Measurements from ENCODE around the gene FER.
"Not testable (repeated sequence)": the region's sequence is repeated elsewhere in the genome, so short reads cannot be mapped to it uniquely, and the experiment has no call there.

Gene FER

DNA sequence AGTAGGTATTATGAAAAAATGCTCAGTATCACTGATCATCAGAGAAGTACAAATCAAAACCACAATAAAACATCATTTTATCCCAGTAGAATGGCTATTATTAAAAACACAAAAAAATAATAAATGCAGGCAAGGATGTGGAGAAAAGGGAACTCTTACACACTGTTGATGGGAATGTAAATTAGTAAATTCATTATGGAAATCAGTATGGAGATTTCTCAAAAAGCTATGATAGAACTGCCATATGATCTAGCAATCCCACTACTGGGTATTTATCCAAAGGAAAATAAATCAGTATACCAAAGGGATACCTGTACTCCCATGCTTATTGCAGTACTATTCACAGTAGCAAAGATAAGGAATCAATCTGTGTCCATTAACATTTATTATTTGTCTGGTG lies 209.6 kb downstream of the FER start:
- no peak for DNase-seq (ENCODE audit: low spot score)

DNA sequence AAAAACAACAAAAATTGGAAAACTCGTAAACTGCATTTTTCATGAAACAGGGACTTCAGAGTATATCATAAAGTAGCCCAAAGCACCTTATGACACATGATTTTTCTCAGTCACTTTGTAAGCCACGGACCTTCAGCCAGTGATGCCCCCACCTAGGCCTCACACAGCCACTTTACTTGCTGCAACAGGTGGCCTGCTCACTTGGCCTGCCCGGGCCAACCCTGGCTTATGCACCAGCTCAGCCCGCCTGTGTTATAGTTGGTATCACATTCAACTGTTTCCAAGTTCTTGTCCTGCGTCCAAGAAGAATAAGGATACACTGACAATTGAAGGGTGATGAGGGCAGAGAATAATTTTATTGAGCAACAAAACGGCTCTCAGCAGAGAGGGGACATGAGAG lies 219.2 kb downstream of the FER start:
- DNase-seq (ENCODE audit: low spot score), result no peak

DNA sequence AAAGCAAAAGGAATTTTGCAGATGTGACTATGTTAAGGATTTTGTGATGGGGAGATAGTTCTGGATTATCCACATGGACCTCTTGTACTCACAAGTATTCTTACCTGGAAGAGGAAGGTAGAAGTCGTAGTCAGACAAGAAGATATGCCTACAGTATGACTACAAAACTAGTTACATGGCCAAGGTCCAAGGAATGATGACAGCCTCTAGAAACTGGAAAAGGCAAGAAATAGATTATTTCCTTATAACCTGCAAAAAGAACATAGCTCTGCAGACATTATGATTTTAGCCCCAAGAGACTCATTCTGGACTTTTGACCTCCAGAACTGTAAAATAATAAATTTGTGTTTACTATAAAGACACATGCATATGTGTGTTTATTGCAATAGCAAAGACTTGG lies 226.9 kb downstream of the FER start:
- no peak for DNase-seq (ENCODE audit: low spot score)

DNA sequence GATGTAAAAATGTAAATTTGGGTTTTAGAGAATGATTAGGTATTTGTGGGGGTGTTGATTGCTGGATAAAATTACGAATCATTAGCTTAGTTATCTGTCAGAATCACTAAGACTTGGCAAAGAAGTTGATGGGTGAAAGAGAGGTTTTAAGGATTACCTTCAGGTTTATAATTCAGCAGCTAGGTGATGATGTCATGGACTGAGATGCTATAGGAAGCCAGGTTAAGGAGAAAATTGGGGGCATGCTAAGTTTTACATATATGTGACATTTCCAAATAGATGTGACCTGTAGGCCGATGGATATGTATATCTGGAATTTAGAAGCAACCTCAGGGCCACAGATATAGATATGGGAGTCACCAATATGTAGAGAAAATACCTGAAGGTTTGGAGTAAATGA lies 228.0 kb downstream of the FER start:
- DNase-seq (ENCODE audit: low spot score), result no peak

DNA sequence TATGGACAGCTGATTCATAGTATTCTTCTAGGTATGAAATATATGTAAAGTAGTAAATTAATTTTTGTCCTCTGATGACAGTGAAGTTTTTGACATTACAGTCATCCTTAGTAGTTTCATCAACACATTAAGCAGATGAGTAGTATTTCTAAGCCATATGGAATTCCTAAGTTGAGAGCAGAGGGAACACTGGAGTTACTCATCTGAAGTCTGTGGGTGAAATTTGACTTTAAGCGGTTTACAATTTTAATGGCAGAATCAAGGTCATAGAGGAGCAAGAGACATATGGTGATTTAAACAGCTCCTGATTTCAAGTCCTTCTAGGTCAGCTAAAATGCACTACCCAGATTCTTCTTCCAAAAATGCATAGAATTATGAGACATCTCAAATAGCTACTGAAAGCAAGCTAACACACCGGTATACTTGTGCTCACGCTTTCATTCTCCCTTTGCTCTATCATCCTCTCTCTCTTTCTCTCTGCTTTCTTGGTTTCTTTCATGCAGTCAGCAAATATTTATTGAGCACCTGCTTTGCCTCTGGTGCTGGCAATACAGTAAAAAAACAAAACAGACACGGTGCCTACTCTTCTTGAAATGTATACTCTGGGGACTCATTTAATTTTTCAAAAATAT lies 235.9 kb downstream of the FER start:
- no peak for DNase-seq (ENCODE audit: low spot score)

DNA sequence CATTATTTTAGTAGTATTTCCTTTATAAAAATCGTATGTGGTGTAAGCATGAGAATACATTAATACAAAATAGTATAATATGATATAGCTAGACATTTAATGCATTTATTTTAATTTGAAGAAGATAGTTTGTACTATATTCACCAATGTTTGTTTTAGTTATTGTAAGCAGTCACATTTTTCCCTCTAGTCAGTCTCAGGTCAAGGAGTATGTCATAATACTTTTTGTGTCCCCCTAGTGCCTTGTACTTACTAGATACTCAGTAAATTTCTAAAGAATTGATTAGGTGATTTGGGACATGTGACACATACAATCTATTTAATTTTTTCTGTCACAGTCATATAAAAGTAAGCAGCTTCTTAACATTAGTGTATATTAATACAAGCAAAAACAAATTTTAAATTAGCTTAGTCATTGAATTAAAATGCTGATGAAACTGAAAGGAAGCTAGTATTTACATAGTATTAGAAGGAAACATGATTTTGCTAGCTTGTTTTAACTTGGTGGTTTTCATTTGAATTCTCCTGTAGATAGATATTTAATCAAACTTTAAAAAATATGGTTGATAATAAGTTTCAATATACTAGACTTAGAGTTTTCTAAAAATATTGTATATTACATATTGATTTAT lies 242.2 kb downstream of the FER start:
- no peak for DNase-seq (ENCODE audit: low spot score)

DNA sequence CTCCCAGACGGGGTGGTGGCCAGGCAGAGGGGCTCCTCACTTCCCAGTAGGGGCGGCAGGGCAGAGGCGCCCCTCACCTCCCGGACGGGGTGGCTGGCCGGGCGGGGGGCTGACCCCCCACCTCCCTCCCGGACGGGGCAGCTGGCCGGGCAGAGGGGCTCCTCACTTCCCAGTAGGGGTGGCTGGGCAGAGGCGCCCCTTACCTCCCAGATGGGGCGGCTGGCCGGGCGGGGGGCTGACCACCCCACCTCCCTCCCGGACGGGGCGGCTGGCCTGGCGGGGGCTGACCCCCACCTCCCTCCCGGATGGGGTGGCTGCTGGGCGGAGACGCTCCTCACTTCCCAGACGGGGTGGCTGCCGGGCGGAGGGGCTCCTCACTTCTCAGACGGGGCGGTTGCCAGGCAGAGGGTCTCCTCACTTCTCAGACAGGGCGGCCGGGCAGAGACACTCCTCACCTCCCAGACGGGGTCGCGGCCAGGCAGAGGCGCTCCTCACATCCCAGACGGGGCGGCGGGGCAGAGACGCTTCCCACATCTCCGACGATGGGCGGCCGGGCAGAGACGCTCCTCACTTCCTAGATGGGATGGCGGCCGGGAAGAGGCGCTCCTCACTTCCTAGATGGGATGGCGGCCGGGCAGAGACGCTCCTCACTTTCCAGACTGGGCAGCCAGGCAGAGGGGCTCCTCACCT lies 244.8 kb downstream of the FER start:
- DNase-seq (ENCODE audit: low spot score), result not testable (repeated sequence)

DNA sequence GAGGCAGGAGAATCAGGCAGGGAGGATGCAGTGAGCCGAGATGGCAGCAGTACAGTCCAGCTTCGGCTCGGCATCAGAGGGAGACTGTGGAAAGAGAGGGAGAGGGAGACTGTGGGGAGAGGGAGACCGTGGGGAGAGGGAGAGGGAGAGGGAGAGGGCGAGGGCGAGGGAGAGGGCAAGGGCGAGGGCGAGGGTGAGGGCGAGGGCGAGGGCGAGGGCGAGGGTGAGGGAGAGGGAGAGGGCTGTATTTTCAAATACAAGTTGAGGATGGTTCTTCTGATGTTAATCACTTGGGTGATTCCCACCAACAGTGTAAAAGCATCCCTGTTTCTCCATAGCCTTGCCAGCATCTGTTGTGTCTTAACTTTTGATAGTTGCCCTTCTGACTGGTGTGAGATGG lies 245.7 kb downstream of the FER start:
- not testable (repeated sequence) for DNase-seq (ENCODE audit: low spot score)

DNA sequence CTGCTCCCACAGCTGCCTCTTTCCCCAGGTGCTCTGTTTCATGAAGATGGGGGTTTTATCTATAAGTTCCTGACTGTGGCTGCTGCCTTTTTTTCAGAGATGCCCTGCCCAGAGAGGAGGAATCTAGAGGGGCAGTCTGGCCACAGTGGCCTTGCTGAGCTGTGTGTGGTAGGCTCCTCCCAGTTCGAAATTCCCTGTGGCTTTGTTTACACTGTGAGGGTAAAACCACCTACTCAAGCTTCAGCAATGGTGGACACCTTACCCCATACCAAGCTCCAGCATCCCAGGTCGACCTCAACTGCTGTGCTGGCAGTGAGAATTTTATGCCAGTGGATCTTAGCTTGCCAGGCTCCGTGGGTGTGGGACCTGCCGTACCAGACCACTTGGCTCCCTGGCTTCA lies 250.0 kb downstream of the FER start:
- DNase-seq (ENCODE audit: low spot score), result no peak

DNA sequence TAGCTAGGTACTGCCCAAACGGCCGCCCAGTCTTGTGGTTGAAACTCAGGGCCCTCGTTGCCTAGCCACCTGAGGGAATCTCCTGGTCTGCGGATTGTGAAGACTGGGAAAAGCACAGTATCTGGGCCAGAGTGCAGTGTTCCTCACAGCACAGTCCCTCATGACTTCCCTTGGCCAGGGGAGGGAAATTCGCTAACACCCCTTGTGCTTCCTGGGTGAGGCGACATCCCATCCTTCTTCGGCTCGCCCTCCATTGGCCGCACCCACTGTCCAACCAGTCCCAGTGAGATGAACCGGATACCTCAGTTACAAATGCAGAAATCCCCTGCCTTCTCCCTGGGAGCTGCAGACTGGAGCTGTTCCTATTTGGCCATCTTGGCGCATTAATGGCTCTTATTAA lies 250.5 kb downstream of the FER start:
- DNase-seq (ENCODE audit: low spot score), result no peak

DNA sequence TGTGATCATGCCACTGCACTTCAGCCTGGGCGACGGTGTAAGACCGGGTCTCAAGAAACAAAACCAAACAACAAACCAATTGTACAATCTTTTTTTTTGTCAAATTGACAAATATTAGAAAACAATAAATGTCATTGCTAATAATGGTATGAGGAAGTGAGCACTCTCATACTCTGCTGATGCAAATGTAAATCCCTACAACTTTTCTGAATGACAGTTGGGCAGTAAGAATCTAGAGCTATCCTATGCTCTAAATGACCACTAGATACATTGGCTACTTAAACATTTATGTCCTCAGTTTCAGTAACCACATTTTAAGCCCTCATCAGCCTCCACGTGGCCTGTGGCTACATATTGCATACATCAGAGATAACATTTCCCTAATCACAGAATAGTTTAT lies 256.2 kb downstream of the FER start:
- DNase-seq (ENCODE audit: low spot score), result no peak

DNA sequence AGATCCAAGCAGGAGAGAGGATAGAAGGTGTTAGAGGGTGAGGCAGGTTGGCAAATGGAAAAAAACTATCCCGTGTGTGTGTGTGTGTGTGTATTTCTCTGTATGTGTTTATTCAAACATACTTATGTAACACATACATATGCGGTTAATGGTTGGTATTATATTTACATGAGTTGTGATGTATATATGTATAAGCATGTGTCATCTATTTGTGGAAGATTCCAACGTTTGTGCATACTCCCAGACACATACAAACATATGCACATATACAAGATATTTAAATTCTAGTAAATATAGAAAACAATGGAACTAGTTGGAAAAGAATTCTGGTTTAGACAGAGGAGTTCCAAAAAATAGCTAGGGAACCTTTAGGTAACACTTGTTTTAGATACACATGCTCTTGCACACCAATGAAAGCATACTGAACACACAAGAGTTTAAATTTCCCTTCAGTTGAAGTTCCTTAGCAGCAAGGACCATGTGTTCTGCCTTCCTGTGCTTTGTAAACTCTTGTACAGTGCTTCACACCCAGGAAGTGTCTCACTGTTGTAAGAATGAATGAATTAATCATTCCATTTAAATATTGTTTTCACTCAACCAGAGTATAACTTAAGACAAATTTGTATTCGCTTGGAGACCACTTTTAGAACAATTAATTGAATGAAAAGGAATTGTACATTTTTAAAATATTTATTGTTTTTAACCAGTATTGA lies 257.8 kb downstream of the FER start:
- DNase-seq (ENCODE audit: low spot score), result no peak

DNA sequence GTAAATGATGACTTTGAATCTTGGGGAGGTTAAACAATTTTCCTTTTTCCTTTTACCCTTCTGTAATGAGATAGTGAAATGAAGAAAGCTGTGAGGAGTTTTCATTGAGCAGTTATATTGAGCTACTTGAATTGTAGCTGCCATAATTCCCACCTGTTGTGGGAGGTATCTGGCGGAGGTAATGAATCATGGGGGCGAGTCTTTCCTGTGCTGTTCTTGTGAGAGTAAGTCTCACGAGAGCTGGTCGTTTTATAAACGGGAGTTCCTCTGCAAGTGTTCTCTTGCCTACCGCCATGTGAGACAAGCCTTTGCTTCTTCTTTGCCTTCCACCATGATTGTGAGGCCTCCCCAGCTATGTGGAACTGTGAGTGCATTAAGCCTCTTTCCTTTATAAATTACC lies 258.4 kb downstream of the FER start:
- no peak for DNase-seq (ENCODE audit: low spot score)

DNA sequence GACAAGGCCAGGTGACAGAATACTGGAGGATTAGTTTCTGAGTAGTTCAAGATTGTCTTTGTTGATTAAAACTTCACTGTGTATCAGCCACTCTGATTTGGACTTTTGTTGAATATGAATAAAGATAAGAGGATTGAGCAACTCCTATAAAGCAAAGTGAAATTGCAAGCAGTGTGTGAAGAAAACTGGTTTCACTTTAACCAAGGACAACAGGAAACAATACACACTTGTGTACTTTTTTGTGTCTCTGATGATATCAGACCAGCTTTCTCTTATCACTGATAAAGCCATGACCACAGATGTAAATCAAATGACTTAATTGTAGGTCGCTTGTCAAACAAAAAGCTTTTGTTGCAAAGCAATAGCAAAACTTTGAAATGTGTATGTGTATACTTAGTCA lies 268.6 kb downstream of the FER start:
- no peak for DNase-seq (ENCODE audit: low spot score)

DNA sequence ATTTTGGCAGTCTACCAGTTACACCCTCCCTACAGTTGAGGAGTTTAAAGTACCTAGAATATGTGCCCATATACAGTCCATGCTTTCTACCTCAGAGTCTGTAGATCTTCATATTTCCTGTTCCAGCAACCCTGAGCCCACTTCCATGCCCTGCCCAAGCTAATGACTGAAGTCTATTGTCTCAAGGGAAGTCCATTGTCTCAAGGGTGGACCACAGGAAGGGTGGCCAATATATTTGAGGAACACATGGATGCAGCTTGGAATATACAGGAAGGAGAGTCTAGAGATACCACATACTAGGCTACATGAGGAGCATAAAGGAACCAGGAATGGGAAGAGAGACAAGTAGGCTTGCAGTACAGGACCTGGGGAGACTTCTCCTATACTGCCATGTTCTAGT lies 274.4 kb downstream of the FER start:
- DNase-seq (ENCODE audit: low spot score), result no peak

DNA sequence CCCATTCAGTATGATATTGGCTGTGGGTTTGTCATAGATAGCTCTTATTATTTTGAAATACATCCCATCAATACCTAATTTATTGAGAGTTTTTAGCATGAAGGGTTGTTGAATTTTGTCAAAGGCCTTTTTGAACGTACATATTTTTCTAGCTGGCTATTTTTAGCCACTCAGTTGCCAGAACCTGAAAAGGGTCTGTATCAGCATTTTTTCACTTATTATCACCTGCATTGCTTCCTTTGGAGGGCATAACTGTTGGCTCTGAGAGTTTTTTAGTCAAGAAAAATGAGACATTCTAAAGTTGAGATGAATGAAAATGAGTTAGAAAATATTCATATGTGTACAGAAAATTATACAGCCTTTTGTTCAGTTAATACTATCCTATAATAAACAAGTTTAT lies 278.0 kb downstream of the FER start:
- DNase-seq (ENCODE audit: low spot score), result not testable (repeated sequence)

DNA sequence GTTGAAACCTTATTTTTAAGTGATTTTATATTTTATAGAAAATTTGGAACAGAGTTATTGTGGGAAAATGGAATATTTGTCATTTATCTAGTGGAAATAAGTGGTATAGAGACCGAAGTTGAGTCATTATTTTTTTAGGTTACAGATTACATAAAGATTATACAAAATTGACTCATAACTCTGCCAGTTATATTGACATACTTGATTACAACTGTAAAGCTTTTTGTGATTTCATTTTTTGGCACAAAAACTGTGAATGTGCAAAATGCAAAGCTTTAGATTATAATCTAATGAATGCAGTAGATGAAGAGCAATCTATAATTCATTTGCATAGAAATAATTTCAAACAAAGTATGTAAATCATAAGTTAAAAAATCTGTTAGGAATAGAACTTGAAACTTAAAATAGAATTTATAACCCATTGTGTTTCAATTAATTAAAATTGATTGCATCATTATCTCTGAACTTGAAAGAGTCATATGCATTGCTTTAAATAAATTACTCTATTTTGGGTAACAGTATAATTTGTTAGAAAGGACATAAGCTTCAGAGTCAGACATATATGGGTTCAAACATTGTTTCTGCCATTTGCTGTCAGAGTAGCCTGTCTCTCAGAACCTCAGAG lies 280.4 kb downstream of the FER start:
- DNase-seq (ENCODE audit: low spot score), result no peak

DNA sequence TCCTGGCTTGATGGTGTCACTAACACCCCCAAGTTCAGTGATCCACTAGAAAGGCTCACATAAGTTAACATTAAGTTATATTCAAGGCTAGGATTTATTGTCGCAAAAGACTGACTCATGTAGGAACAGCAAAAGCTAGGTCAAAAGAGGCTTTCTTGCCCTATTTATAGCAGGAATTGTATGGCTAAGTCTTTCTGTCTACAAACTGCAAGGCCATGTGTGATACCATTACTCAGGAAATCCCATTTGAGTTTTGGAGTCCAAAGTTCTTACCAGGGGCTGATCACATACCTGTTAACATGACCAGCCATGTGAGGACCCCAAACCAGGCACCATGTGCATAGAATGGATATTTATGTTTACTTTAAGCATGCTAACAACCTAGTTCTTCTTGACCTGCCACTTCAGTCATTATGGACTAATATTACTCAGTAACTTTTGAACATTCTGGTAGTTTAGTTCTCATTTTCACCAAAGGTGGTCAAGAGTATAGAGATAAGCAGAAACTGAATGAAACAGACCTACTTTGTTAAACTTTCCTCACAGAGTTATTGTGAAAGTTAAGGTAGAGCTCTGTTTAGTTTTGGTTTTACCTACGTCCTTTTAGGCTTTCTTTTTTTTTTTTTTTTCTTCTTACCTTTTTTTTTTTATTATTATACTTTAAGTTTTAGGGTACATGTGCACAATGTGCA lies 281.1 kb downstream of the FER start:
- no peak for DNase-seq (ENCODE audit: low spot score)

DNA sequence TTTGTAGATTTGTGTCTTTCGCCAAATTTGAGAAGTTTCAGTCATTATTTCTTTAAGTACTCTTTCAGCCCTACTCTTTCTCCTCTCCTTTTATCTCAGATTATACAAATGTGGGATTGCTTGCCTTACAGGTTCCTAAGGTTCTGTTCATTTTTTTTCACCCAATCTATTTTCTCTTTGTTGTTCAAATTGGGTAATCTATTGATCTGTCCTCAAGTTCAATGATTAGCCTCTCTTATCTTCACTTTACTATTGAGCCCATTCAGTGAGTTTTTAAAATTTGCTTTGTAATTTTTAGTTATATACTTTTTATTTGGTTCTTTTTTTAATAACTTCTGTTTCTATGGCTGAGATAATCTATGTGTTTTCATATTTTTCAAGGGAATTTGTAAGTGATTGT lies 282.1 kb downstream of the FER start:
- no peak for DNase-seq (ENCODE audit: low spot score)

DNA sequence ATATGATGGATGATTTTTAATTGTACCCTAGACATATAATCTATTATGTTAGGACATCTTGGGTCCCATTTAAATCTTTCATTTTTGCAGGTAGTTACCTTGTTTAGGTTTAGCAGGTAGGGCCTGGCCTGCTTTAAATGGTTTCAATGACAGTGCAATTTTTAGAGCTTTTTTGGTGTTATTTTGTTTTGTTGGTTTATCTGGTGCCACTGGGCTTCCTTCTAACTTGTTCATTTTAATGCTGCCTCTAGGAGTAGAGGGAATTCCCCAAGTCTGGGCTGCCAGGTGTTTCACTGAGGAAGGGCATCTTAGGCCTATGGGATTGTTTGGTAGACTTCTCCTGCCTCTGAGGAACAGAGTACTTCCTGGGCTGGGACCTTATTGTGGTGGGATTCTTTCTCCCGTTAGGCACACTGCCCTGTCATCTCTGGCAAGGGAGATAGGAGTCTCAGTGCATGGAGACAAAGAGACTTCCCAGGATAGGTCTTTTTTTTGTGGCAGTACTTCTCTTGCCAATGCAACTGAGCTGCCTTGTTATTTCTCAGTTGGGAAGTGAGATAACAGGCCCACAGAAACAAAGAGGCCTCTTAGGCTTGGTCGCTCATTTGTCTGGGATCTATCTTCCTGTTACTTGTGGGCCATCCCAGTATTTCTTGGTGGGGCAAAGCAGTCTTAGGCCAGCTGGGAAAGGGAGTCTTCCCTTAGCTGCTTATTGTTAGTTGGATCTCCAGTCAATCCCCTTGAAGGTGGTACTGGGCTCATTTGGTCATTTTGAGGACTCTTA lies 282.9 kb downstream of the FER start:
- DNase-seq (ENCODE audit: low spot score), result no peak

DNA sequence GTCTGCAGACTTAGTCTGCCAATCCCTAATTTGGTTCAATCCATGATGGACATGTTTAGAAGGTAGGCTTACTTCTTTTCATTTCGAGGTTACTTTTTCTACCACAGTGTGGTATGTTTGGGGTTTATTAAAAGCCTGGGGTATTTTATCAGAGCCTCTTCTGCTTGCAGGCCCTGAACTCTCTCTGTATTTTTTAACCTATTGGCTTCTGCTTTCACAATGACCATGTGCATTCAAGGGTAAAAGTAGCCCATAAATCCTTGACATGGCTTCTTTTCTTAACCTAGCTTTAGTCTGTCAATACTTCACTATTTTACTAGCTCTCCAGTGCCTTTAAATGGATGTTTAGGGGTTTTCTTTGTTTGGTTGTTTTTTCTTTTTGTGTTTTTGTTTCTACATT lies 286.6 kb downstream of the FER start:
- DNase-seq (ENCODE audit: low spot score), result no peak
